ENCODE data around the gene PTHLH.

GRCh38 chr12:27937768-27938167, 34.8 kb downstream of the PTHLH start:
- no peak for TF ChIP-seq CTCF (IDR thresholded peaks at IDR 0.05; ENCODE audit: poor library complexity)
- TF ChIP-seq EZH2 (IDR thresholded peaks at IDR 0.05; ENCODE audit: borderline replicate concordance), result no peak
- no peak for TF ChIP-seq EZH2phosphoT487 (IDR thresholded peaks at IDR 0.05; ENCODE audit: low read depth, severe bottlenecking, unreplicated experiment)
